ENCODE measurements around the gene N4BP2L1. TPM values are rescaled to one million over a fixed set of nuclear protein-coding genes. Genes with fewer than 3 reads are reported as not detected.

The N4BP2L1 gene
- total RNA-seq, 1 experiment from 2014 or later, result 2.6 TPM

DNA sequence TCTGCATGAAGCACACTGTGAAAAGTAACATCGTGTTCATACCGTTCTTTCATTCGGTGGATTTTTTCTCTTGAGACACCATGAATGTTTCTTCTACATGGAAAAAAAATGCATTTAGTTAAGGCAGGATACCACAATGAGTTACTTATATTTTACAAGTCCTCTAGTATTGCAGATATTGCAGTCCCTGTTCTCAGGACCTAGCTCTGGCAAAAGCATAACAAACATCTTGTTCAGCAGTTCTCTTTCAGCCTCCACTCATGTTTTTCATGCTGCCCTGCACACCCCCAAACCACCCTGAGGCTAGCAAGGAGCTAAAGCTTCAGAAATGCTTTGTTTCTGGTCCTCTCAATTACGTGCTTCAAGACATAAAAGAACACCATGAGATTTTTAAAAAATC lies 24.8 kb downstream of the N4BP2L1 start:
- Mint-ChIP-seq H3K36me3 (ENCODE audit: insufficient read depth, unreplicated experiment) (no peaks in the 10 kb centered on the region), H3K4me1 (ENCODE audit: low read depth, unreplicated experiment) (no peaks in the 10 kb centered on the region), H3K27me3 (ENCODE audit: unreplicated experiment) (no peaks in the 10 kb centered on the region), H3K9me3 (ENCODE audit: low read depth, unreplicated experiment) (no peaks in the 10 kb centered on the region), H3K4me3 (ENCODE audit: low read depth, unreplicated experiment) (no peak overlapping the region), H3K27ac (ENCODE audit: unreplicated experiment) (no peak overlapping the region)
- no peak for DNase-seq
- CTCF ChIA-PET, result no interaction called here
- TF ChIP-seq, protein P1, sequence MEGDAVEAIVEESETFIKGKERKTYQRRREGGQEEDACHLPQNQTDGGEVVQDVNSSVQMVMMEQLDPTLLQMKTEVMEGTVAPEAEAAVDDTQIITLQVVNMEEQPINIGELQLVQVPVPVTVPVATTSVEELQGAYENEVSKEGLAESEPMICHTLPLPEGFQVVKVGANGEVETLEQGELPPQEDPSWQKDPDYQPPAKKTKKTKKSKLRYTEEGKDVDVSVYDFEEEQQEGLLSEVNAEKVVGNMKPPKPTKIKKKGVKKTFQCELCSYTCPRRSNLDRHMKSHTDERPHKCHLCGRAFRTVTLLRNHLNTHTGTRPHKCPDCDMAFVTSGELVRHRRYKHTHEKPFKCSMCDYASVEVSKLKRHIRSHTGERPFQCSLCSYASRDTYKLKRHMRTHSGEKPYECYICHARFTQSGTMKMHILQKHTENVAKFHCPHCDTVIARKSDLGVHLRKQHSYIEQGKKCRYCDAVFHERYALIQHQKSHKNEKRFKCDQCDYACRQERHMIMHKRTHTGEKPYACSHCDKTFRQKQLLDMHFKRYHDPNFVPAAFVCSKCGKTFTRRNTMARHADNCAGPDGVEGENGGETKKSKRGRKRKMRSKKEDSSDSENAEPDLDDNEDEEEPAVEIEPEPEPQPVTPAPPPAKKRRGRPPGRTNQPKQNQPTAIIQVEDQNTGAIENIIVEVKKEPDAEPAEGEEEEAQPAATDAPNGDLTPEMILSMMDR (IDR thresholded peaks at IDR 0.05; ENCODE audit: unreplicated experiment), result no peak
- no TSS peak for BruUV-seq (replicated peaks)
- intact Hi-C loops (cut with micrococcal nuclease; ENCODE audit: unreplicated experiment), result no loop called here

DNA sequence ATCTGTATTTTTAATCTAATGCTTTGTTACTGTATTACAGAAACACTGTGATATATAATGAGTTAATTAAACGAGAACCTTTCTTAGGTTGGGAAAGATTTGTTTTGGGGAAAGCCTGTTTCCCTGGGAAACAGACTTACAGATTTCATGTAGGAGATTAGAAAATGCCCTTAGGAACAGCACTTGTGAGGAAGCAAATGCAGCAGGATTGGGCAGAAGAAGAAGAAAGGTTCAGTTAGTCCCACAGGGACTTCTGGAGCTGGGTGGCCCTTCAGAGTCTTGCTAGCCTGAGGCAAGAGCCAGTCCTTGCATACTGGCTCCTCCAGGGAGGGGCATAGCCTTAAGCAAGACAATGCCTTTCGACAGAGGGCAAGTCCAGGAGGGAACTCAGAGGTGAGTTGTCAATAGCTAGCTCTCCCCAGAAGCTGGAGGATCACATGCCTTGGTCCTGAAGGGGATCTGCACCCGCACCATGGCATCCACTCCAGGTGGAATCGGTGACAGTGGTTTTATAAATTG lies 36.8 kb downstream of the N4BP2L1 start:
- intact Hi-C loops (cut with micrococcal nuclease; ENCODE audit: unreplicated experiment), result no loop called here
- no peak overlapping the region for H3K4me3 Mint-ChIP-seq (ENCODE audit: low read depth, unreplicated experiment)
- H3K4me1 Mint-ChIP-seq (ENCODE audit: low read depth, unreplicated experiment), result no peaks in the 10 kb centered on the region
- H3K9me3 Mint-ChIP-seq (ENCODE audit: low read depth, unreplicated experiment), result no peaks in the 10 kb centered on the region
- no peak for DNase-seq
- H3K27me3 Mint-ChIP-seq (ENCODE audit: unreplicated experiment), result no peaks in the 10 kb centered on the region
- CTCF ChIA-PET, result no interaction called here
- no peak overlapping the region for H3K27ac Mint-ChIP-seq (ENCODE audit: unreplicated experiment)
- H3K36me3 Mint-ChIP-seq (ENCODE audit: insufficient read depth, unreplicated experiment), result no peaks in the 10 kb centered on the region
- TF ChIP-seq, protein P1 (IDR thresholded peaks at IDR 0.05; ENCODE audit: unreplicated experiment), result no peak
- BruUV-seq (replicated peaks), result no TSS peak

- TF ChIP-seq, protein P1 (IDR thresholded peaks at IDR 0.05; ENCODE audit: unreplicated experiment), result no peak
- no peaks in the 10 kb centered on the region for H3K4me1 Mint-ChIP-seq (ENCODE audit: low read depth, unreplicated experiment)
- no peaks in the 10 kb centered on the region for H3K27me3 Mint-ChIP-seq (ENCODE audit: unreplicated experiment)
- no peak for DNase-seq
- no peak overlapping the region for H3K27ac Mint-ChIP-seq (ENCODE audit: unreplicated experiment)
- no peaks in the 10 kb centered on the region for H3K9me3 Mint-ChIP-seq (ENCODE audit: low read depth, unreplicated experiment)
- H3K4me3 Mint-ChIP-seq (ENCODE audit: low read depth, unreplicated experiment), result no peak overlapping the region
- CTCF ChIA-PET, result no interaction called here
- H3K36me3 Mint-ChIP-seq (ENCODE audit: insufficient read depth, unreplicated experiment), result no peaks in the 10 kb centered on the region
- BruUV-seq (replicated peaks), result no TSS peak
- intact Hi-C loops (cut with micrococcal nuclease; ENCODE audit: unreplicated experiment), result no loop called here
Measured at GRCh38 chr13:32390484-32390883, 37.4 kb downstream of the N4BP2L1 start.

DNA sequence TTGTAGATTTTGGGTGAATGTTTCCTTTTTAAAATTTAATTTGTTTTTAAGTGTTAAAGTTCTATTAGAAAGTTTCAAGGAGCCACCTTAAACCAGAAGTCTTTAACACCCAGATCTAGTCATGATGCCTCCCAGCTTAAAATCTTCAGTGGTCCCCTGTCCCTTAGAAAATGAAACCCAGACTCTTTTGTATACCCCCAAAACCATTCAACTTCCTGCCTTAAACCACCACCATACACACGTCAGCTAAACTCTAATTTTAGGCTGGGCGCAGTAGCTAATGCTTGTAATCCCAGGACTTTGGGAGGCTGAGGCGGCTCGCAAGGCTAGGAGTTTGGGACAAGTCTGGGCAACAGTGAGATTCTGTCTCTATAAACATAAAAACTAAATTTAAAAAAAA lies 37.9 kb downstream of the N4BP2L1 start:
- Mint-ChIP-seq H3K4me3 (ENCODE audit: low read depth, unreplicated experiment) (no peak overlapping the region), H3K36me3 (ENCODE audit: insufficient read depth, unreplicated experiment) (no peaks in the 10 kb centered on the region), H3K4me1 (ENCODE audit: low read depth, unreplicated experiment) (no peaks in the 10 kb centered on the region), H3K9me3 (ENCODE audit: low read depth, unreplicated experiment) (no peaks in the 10 kb centered on the region), H3K27ac (ENCODE audit: unreplicated experiment) (no peak overlapping the region), H3K27me3 (ENCODE audit: unreplicated experiment) (no peaks in the 10 kb centered on the region)
- TF ChIP-seq, protein P1 (IDR thresholded peaks at IDR 0.05; ENCODE audit: unreplicated experiment), result no peak
- CTCF ChIA-PET, result no interaction called here
- DNase-seq, result no peak
- intact Hi-C loops (cut with micrococcal nuclease; ENCODE audit: unreplicated experiment), result no loop called here
- no TSS peak for BruUV-seq (replicated peaks)
